Measurements from ENCODE around the gene ATAT1. TPM values are rescaled to one million over a fixed set of nuclear protein-coding genes. Genes with fewer than 3 reads are reported as not detected.

Gene ATAT1
- total and polyA plus RNA-seq, 2 of the 13 experiments (the other 11 are each of a cell fraction or from before 2014, with no cell fraction given): 9.2 to 23.6 TPM

DNA sequence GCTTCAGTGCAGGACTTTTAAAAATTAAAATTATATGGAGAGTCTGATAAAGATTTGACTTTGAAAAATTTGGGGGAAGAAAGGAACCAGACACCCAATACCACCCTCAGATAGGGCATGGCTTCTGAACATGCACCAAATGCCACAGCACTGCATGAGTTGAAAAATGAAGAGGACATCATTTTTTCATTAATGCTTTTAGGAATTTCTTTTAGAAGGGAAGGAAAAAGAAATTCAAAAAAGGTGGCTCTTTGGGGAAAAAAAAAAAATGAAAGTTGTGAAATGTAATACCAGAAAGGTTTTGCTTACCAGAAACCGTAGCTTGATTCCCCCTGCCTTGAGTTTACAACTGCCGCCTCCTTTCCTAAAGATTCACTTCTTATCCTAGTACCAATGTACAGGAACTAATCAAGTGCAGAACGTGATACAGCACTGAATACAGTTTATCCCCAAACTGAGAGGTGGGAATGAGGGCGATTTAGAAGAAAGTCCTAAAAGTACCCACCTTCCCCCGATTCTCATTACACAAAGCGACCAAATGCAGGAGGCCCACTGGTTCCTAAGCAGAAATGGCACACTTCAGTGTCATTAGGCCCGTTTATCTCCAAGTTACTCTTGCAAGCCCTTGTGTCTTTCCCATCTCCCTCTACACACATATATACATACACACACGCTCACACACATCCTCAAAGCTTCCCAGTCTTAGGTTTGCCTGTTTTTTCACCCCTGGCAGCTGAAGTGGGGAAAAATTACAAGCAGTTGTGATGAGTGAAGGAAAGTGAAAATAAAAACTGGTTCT, 12.4 kb upstream of the ATAT1 start (continued):
- TF ChIP-seq, protein P1, sequence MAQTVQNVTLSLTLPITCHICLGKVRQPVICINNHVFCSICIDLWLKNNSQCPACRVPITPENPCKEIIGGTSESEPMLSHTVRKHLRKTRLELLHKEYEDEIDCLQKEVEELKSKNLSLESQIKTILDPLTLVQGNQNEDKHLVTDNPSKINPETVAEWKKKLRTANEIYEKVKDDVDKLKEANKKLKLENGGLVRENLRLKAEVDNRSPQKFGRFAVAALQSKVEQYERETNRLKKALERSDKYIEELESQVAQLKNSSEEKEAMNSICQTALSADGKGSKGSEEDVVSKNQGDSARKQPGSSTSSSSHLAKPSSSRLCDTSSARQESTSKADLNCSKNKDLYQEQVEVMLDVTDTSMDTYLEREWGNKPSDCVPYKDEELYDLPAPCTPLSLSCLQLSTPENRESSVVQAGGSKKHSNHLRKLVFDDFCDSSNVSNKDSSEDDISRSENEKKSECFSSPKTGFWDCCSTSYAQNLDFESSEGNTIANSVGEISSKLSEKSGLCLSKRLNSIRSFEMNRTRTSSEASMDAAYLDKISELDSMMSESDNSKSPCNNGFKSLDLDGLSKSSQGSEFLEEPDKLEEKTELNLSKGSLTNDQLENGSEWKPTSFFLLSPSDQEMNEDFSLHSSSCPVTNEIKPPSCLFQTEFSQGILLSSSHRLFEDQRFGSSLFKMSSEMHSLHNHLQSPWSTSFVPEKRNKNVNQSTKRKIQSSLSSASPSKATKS (CRISPR knock-in tag; IDR thresholded peaks at IDR 0.05): no peak; the same call in 1 of the 2 replicates
- TF ChIP-seq NONO (IDR thresholded peaks at IDR 0.05): no peak
- TF ChIP-seq NONO (CRISPR knock-in tag; conservative IDR thresholded peaks at IDR 0.05): no peak; the same call in none of the 2 replicates
- TF ChIP-seq, protein P2, sequence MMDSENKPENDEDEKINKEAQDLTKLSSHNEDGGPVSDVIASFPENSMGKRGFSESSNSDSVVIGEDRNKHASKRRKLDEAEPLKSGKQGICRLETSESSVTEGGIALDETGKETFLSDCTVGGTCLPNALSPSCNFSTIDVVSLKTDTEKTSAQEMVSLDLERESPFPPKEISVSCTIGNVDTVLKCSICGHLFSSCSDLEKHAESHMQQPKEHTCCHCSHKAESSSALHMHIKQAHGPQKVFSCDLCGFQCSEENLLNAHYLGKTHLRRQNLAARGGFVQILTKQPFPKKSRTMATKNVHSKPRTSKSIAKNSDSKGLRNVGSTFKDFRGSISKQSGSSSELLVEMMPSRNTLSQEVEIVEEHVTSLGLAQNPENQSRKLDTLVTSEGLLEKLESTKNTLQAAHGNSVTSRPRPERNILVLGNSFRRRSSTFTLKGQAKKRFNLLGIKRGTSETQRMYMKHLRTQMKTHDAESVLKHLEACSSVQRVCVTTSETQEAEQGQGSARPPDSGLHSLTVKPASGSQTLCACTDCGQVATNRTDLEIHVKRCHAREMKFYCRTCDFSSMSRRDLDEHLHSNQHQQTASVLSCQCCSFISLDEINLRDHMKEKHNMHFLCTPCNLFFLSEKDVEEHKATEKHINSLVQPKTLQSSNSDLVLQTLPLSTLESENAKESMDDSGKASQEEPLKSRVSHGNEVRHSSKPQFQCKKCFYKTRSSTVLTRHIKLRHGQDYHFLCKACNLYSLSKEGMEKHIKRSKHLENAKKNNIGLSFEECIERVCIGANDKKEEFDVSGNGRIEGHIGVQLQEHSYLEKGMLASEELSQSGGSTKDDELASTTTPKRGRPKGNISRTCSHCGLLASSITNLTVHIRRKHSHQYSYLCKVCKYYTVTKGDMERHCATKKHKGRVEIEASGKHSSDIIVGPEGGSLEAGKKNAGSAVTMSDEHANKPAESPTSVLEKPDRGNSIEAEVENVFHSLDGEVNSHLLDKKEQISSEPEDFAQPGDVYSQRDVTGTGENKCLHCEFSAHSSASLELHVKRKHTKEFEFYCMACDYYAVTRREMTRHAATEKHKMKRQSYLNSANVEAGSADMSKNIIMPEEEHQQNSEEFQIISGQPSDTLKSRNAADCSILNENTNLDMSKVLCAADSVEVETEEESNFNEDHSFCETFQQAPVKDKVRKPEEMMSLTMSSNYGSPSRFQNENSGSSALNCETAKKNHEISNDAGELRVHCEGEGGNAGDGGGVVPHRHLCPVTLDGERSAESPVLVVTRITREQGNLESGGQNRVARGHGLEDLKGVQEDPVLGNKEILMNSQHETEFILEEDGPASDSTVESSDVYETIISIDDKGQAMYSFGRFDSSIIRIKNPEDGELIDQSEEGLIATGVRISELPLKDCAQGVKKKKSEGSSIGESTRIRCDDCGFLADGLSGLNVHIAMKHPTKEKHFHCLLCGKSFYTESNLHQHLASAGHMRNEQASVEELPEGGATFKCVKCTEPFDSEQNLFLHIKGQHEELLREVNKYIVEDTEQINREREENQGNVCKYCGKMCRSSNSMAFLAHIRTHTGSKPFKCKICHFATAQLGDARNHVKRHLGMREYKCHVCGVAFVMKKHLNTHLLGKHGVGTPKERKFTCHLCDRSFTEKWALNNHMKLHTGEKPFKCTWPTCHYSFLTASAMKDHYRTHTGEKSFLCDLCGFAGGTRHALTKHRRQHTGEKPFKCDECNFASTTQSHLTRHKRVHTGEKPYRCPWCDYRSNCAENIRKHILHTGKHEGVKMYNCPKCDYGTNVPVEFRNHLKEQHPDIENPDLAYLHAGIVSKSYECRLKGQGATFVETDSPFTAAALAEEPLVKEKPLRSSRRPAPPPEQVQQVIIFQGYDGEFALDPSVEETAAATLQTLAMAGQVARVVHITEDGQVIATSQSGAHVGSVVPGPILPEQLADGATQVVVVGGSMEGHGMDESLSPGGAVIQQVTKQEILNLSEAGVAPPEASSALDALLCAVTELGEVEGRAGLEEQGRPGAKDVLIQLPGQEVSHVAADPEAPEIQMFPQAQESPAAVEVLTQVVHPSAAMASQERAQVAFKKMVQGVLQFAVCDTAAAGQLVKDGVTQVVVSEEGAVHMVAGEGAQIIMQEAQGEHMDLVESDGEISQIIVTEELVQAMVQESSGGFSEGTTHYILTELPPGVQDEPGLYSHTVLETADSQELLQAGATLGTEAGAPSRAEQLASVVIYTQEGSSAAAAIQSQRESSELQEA (CRISPR knock-in tag; IDR thresholded peaks at IDR 0.05; ENCODE audit: not compliant biosample characterization): no peak
- TF ChIP-seq ZFP36L2 (CRISPR knock-in tag; IDR thresholded peaks at IDR 0.05): no peak
- no peak for TF ChIP-seq GLI4 (CRISPR knock-in tag; IDR thresholded peaks at IDR 0.05; ENCODE audit: borderline replicate concordance)
- TF ChIP-seq U2AF1 (optimal IDR thresholded peaks at IDR 0.05; ENCODE audit: low read depth, low read length): peak; percentile 81
- no peak for TF ChIP-seq MTF1 (CRISPR knock-in tag; IDR thresholded peaks at IDR 0.05)
- TF ChIP-seq GABPB1 (CRISPR knock-in tag; IDR thresholded peaks at IDR 0.05): no peak
- no peak for TF ChIP-seq NRL (CRISPR knock-in tag; IDR thresholded peaks at IDR 0.05; ENCODE audit: borderline replicate concordance)
- no peak for TF ChIP-seq MED13 (CRISPR knock-in tag; IDR thresholded peaks at IDR 0.05)
- no peak for TF ChIP-seq HHEX (CRISPR knock-in tag; IDR thresholded peaks at IDR 0.05)
- no peak for TF ChIP-seq NFKBIZ (CRISPR knock-in tag; IDR thresholded peaks at IDR 0.05)
- TF ChIP-seq FOXC1 (CRISPR knock-in tag; IDR thresholded peaks at IDR 0.05; ENCODE audit: borderline replicate concordance): no peak
- no peak for TF ChIP-seq ZNF773 (CRISPR knock-in tag; IDR thresholded peaks at IDR 0.05; ENCODE audit: borderline replicate concordance)
- no peak for TF ChIP-seq FOXA1 (IDR thresholded peaks at IDR 0.05)
- TF ChIP-seq FOXA1 (CRISPR knock-in tag; IDR thresholded peaks at IDR 0.05): no peak
- TF ChIP-seq SNRNP70 (IDR thresholded peaks at IDR 0.05; ENCODE audit: low read depth, low read length): no peak
